Adrenal gland (tissue), 5 donors: ENCODE results near the gene B4GALNT2.

Experiments used
- CTCF ChIP-seq, 6 experiments: fragments of 450-650 bp in 4 of 6; fragments of 200-600 bp in 2 of 6; sonication (generic) in 1 of 6; IDR thresholded peaks; 1 replicate in 5 of 6; 2 replicates in 1 of 6; pipeline versions ENCODE4 v1.5.1 to v1.8.0; 2016 to 2021; ENCODE audit warnings: antibody characterized with exemption in 6 of 6, mild to moderate bottlenecking in 2 of 6, moderate library complexity in 1 of 6
- POLR2A ChIP-seq, 2 donors: fragments of 450-650 bp; IDR thresholded peaks; one replicate each; pipeline ENCODE4 v1.6.1; 2017; ENCODE audit warnings: antibody characterized with exemption in 2 of 2, mild to moderate bottlenecking in 2 of 2, moderate library complexity in 1 of 2
- donor health status: DM: no; HTN: no; CAD: no.

- TF ChIP-seq CTCF (IDR thresholded peaks at IDR 0.05) (no peak), POLR2A (IDR thresholded peaks at IDR 0.05) (no peak)
Observed at GRCh38 chr17:49162866-49163265, 30.3 kb downstream of the B4GALNT2 start.
